Measurements from ENCODE around the gene DNM1.

Gene DNM1

GRCh38 chr9:128203024-128203706, at the start of gene DNM1:
Gene DNM1, plus strand, starts transcription at chr9:128203379. Its CDS starts 92 bp downstream, at chr9:128203471.
- no peak for DNase-seq

GRCh38 chr9:128153947-128154695, 49.1 kb upstream of the DNM1 start:
- no peak for DNase-seq

GRCh38 chr9:128155736-128156500, 47.3 kb upstream of the DNM1 start:
- no peak for DNase-seq

GRCh38 chr9:128159522-128159783, 43.7 kb upstream of the DNM1 start:
- no peak for DNase-seq

- DNase-seq, result peak; percentile 63
These were observed 43.2 kb upstream of the DNM1 start, which contains the start of gene BBLN for GRCh38 chr9:128159784-128160602. Gene BBLN, plus strand, starts transcription at chr9:128160265. Its CDS starts 143 bp downstream, at chr9:128160408.

GRCh38 chr9:128160603-128160987, 42.6 kb upstream of the DNM1 start:
- DNase-seq, result no peak

- no peak for DNase-seq
These were observed 41.8 kb upstream of the DNM1 start for GRCh38 chr9:128161215-128161902.

- peak; percentile 4 for DNase-seq
These were observed 40.8 kb upstream of the DNM1 start for GRCh38 chr9:128162215-128163026.

GRCh38 chr9:128163027-128163515, 40.1 kb upstream of the DNM1 start:
- no peak for DNase-seq

- DNase-seq, result no peak
These were observed 39.5 kb upstream of the DNM1 start for GRCh38 chr9:128163523-128164306.

- DNase-seq, result no peak
These were observed 38.8 kb upstream of the DNM1 start for GRCh38 chr9:128164307-128164885.

GRCh38 chr9:128166169-128166568, 37.0 kb upstream of the DNM1 start:
- no peak for DNase-seq

GRCh38 chr9:128167209-128167608, 36.0 kb upstream of the DNM1 start:
- DNase-seq, result no peak

GRCh38 chr9:128168731-128169308, 34.4 kb upstream of the DNM1 start:
- DNase-seq, result no peak

- DNase-seq, result no peak
These were observed 33.7 kb upstream of the DNM1 start for GRCh38 chr9:128169492-128169891.

GRCh38 chr9:128169925-128170324, 33.3 kb upstream of the DNM1 start:
- DNase-seq, result no peak

- DNase-seq, result no peak
These were observed 29.1 kb upstream of the DNM1 start for GRCh38 chr9:128174062-128174461.

GRCh38 chr9:128175102-128175563, 28.0 kb upstream of the DNM1 start:
- no peak for DNase-seq

GRCh38 chr9:128175726-128176125, 27.5 kb upstream of the DNM1 start:
- DNase-seq, result no peak
